ENCODE measurements around the gene HAUS5.
"Not testable (repeated sequence)": the region's sequence is repeated elsewhere in the genome, so short reads cannot be mapped to it uniquely, and the experiment has no call there.

The HAUS5 gene

DNA sequence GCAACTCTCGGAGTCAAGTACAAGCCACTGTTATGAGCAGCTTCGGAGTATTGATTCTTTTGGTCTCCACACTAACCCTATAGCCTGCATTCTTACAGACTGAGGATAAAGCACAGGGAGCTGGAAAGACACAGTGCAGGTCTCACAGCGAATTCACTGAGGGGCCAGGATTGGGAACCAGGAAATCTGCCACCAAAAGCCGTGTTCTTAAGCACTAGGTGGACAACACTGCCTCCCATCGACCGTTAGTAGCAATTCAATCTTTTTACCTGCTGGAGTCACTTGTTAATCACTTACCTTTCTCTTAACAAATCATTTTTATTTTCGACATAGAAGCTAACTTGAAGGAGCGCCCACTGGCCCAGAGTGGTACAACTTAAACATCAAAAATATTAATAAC is 20.3 kb upstream of the HAUS5 start:
- Mint-ChIP-seq H3K27ac (no peak overlapping the region), H3K27me3 (peaks cover 5% of the 10 kb centered on the region), H3K4me3 (no peak overlapping the region), H3K9me3 (no peaks in the 10 kb centered on the region), H3K4me1 (ENCODE audit: low read depth) (no peaks in the 10 kb centered on the region), H3K36me3 (ENCODE audit: low read depth) (no peaks in the 10 kb centered on the region)

DNA sequence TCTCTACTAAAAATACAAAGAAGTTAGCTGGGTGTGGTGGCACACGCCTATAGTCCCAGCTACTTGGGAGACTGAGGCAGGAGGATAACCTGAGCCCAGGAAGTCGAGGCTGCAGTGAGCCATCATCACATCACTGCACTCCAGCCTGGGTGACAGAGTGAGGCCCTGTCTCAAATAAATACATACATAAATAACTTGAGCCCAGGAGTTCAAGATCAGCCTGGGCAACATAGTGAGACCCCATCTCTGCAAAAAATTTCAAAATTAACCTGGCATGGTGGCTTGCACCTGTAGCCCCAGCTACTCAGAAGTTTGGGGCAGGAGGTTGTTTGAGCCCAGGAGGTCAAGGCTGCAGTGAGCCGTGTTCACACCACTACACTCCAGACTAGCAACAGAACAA is 17.5 kb upstream of the HAUS5 start:
- H3K36me3 Mint-ChIP-seq (ENCODE audit: low read depth); H3K4me3 Mint-ChIP-seq; H3K4me1 Mint-ChIP-seq (ENCODE audit: low read depth); H3K9me3 Mint-ChIP-seq; H3K27me3 Mint-ChIP-seq; H3K27ac Mint-ChIP-seq: not testable (repeated sequence)

- no peaks in the 10 kb centered on the region for H3K9me3 Mint-ChIP-seq
- H3K4me3 Mint-ChIP-seq = no peak overlapping the region
- H3K4me1 Mint-ChIP-seq (ENCODE audit: low read depth) = no peaks in the 10 kb centered on the region
- H3K36me3 Mint-ChIP-seq (ENCODE audit: low read depth) = no peaks in the 10 kb centered on the region
- peaks cover 5% of the 10 kb centered on the region for H3K27me3 Mint-ChIP-seq
- H3K27ac Mint-ChIP-seq = no peak overlapping the region
Observed at GRCh38 chr19:35595928-35596327, 16.6 kb upstream of the HAUS5 start.

- Mint-ChIP-seq H3K4me1 (ENCODE audit: low read depth) (no peaks in the 10 kb centered on the region), H3K27me3 (peaks cover 8% of the 10 kb centered on the region), H3K4me3 (no peak overlapping the region), H3K9me3 (no peaks in the 10 kb centered on the region), H3K27ac (no peak overlapping the region), H3K36me3 (ENCODE audit: low read depth) (no peaks in the 10 kb centered on the region)
Observed at GRCh38 chr19:35596366-35596999, 16.1 kb upstream of the HAUS5 start.

- no peaks in the 10 kb centered on the region for H3K4me1 Mint-ChIP-seq (ENCODE audit: low read depth)
- no peak overlapping the region for H3K4me3 Mint-ChIP-seq
- no peak overlapping the region for H3K27ac Mint-ChIP-seq
- no peaks in the 10 kb centered on the region for H3K36me3 Mint-ChIP-seq (ENCODE audit: low read depth)
- H3K27me3 Mint-ChIP-seq = peaks cover 3% of the 10 kb centered on the region
- no peaks in the 10 kb centered on the region for H3K9me3 Mint-ChIP-seq
Observed at GRCh38 chr19:35601971-35602370, 10.6 kb upstream of the HAUS5 start.

- not testable (repeated sequence) for H3K36me3 Mint-ChIP-seq (ENCODE audit: low read depth); H3K27ac Mint-ChIP-seq; H3K27me3 Mint-ChIP-seq
Observed at GRCh38 chr19:35604436-35604835, 8.1 kb upstream of the HAUS5 start.

GRCh38 chr19:35607170-35607569 is 5.4 kb upstream of the HAUS5 start:
- H3K4me3 Mint-ChIP-seq; H3K27me3 Mint-ChIP-seq; H3K36me3 Mint-ChIP-seq (ENCODE audit: low read depth); H3K9me3 Mint-ChIP-seq; H3K27ac Mint-ChIP-seq: not testable (repeated sequence)
- H3K4me1 Mint-ChIP-seq (ENCODE audit: low read depth) = peaks cover 17% of the 10 kb centered on the region

More at GRCh38 chr19:35604436-35604835, 8.1 kb upstream of the HAUS5 start:
- not testable (repeated sequence) for H3K9me3 Mint-ChIP-seq; H3K4me1 Mint-ChIP-seq (ENCODE audit: low read depth); H3K4me3 Mint-ChIP-seq

DNA sequence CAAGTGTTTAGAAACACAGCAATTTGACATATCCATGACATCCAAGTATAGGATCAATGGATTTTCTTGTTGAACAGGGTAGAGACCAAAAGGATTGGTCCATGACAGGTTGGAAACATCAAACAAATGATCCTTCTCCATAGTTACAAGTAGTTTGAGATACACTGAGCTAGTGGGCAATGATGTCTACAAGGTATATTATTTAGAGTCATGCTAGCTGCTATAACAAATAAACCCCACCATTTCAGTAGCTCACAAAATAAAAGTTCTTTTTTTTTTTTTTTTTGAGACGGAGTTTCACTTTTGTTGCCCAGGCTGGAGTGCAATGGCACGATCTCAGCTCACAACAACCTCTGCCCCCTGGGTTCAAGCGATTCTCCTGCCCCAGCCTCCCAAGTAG is 4.9 kb upstream of the HAUS5 start:
- H3K36me3 Mint-ChIP-seq (ENCODE audit: low read depth) = peaks cover 8% of the 10 kb centered on the region
- H3K4me3 Mint-ChIP-seq = no peak overlapping the region
- H3K4me1 Mint-ChIP-seq (ENCODE audit: low read depth) = peaks cover 18% of the 10 kb centered on the region
- H3K27ac Mint-ChIP-seq = no peak overlapping the region
- peaks cover 9% of the 10 kb centered on the region for H3K9me3 Mint-ChIP-seq
- H3K27me3 Mint-ChIP-seq = no peaks in the 10 kb centered on the region

GRCh38 chr19:35608251-35608650 is 4.3 kb upstream of the HAUS5 start:
- H3K4me3 Mint-ChIP-seq = no peak overlapping the region
- H3K9me3 Mint-ChIP-seq = peaks cover 9% of the 10 kb centered on the region
- H3K27ac Mint-ChIP-seq = no peak overlapping the region
- H3K27me3 Mint-ChIP-seq = no peaks in the 10 kb centered on the region
- peaks cover 8% of the 10 kb centered on the region for H3K36me3 Mint-ChIP-seq (ENCODE audit: low read depth)
- H3K4me1 Mint-ChIP-seq (ENCODE audit: low read depth) = peaks cover 20% of the 10 kb centered on the region

- H3K27me3 Mint-ChIP-seq = no peaks in the 10 kb centered on the region
- no peak overlapping the region for H3K4me3 Mint-ChIP-seq
- H3K27ac Mint-ChIP-seq = peak overlapping the region; percentile 40
- H3K36me3 Mint-ChIP-seq (ENCODE audit: low read depth) = peaks cover 8% of the 10 kb centered on the region
- peaks cover 26% of the 10 kb centered on the region for H3K4me1 Mint-ChIP-seq (ENCODE audit: low read depth)
- H3K9me3 Mint-ChIP-seq = peaks cover 9% of the 10 kb centered on the region
Observed at GRCh38 chr19:35609851-35610353, 2.6 kb upstream of the HAUS5 start.

- H3K4me3 Mint-ChIP-seq = peak overlapping the region; percentile 86
- peaks cover 13% of the 10 kb centered on the region for H3K36me3 Mint-ChIP-seq (ENCODE audit: low read depth)
- H3K4me1 Mint-ChIP-seq (ENCODE audit: low read depth) = peaks cover 26% of the 10 kb centered on the region
- peaks cover 9% of the 10 kb centered on the region for H3K9me3 Mint-ChIP-seq
- H3K27me3 Mint-ChIP-seq = no peaks in the 10 kb centered on the region
- H3K27ac Mint-ChIP-seq = peak overlapping the region; percentile 85
Observed at GRCh38 chr19:35612224-35612558, 344 bp upstream of the HAUS5 start.

- Mint-ChIP-seq H3K4me1 (ENCODE audit: low read depth) (peaks cover 26% of the 10 kb centered on the region), H3K9me3 (peaks cover under 1% of the 10 kb centered on the region), H3K4me3 (peak overlapping the region; percentile 86), H3K27me3 (no peaks in the 10 kb centered on the region), H3K36me3 (ENCODE audit: low read depth) (peaks cover 5% of the 10 kb centered on the region), H3K27ac (peak overlapping the region; percentile 85)
Observed at GRCh38 chr19:35613574-35613973, 1.0 kb downstream of the HAUS5 start.

DNA sequence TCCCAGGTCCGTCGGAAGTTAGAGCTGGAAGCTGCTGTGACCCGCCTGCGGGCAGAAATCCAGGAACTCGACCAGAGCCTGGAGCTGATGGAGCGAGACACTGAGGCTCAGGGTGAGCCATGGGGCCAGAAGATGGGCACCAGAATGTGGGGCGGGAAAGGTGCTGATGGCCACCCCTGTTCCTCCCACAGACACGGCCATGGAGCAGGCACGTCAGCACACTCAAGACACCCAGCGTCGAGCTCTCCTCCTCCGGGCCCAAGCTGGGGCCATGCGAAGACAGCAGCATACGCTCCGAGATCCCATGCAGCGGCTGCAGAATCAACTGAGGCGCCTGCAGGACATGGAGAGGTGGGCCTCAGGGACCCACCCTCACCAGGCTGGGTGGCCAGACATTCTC is 2.5 kb downstream of the HAUS5 start:
- Mint-ChIP-seq H3K4me1 (ENCODE audit: low read depth) (peaks cover 17% of the 10 kb centered on the region), H3K9me3 (no peaks in the 10 kb centered on the region), H3K36me3 (ENCODE audit: low read depth) (peaks cover 5% of the 10 kb centered on the region), H3K27me3 (no peaks in the 10 kb centered on the region), H3K4me3 (no peak overlapping the region), H3K27ac (no peak overlapping the region)

- Mint-ChIP-seq H3K4me1 (ENCODE audit: low read depth) (peaks cover under 1% of the 10 kb centered on the region), H3K9me3 (no peaks in the 10 kb centered on the region), H3K27ac (no peak overlapping the region), H3K36me3 (ENCODE audit: low read depth) (peaks cover 18% of the 10 kb centered on the region), H3K4me3 (no peak overlapping the region), H3K27me3 (no peaks in the 10 kb centered on the region)
Observed at GRCh38 chr19:35618857-35619256, 6.3 kb downstream of the HAUS5 start.

DNA sequence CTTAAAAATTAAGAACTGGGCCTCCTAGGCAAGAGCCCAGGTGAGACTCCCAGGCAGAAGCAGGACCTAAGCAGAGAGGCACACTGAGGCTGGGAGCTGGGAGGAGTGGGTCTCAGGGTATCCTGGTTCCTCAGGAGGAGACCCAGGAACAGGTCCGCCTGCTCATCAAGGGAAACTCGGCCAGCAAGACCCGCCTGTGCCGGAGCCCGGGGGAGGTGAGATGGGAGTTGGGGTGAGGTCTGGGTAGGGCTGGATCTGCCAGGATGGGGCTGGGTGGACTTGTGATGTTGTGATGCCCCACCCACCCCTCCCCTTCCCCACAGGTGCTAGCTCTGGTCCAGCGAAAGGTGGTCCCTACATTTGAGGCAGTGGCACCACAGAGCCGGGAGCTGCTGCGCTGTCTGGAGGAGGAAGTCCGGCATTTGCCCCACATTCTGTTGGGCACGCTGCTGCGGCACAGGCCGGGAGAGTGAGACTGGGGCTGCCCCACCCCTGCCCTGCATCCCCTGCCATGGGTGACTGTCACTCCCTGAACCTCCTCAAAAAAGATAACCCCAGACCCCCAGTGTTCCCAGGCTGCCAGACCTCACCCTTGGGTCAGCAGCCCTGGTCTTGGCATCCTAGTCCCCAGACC is 6.9 kb downstream of the HAUS5 start:
- Mint-ChIP-seq H3K27me3 (no peaks in the 10 kb centered on the region), H3K36me3 (ENCODE audit: low read depth) (peaks cover 18% of the 10 kb centered on the region), H3K4me1 (ENCODE audit: low read depth) (no peaks in the 10 kb centered on the region), H3K4me3 (no peak overlapping the region), H3K27ac (no peak overlapping the region), H3K9me3 (no peaks in the 10 kb centered on the region)

GRCh38 chr19:35620001-35620400 is 7.5 kb downstream of the HAUS5 start:
- H3K27ac Mint-ChIP-seq = no peak overlapping the region
- no peaks in the 10 kb centered on the region for H3K4me1 Mint-ChIP-seq (ENCODE audit: low read depth)
- H3K27me3 Mint-ChIP-seq = no peaks in the 10 kb centered on the region
- H3K36me3 Mint-ChIP-seq (ENCODE audit: low read depth) = peaks cover 18% of the 10 kb centered on the region
- H3K9me3 Mint-ChIP-seq = no peaks in the 10 kb centered on the region
- no peak overlapping the region for H3K4me3 Mint-ChIP-seq
